Activated T-helper 1 cell treated with anti-CD3 and anti-CD28 coated beads, Interleukin-12 subunit alpha, Interleukin-12 subunit beta, Interleukin-2, Interleukin-4 antibody, amounts not matched to agents 30 ng/mL and 10 ng/mL and 1 ng/mL, durations not matched to agents 14 hours and 24 hours and 36 hours (primary cell): ENCODE data around the gene RPL41. TPM values are rescaled to one million over a fixed set of nuclear protein-coding genes. Genes with fewer than 3 reads are reported as not detected.
"Not testable (repeated sequence)": the region's sequence is repeated elsewhere in the genome, so short reads cannot be mapped to it uniquely, and the experiment has no call there.

Source experiments
- DNase-seq: peaks from one replicate; pipeline ENCODE4 v3.0.0; 2021; ENCODE audit warnings: low spot score
- H3K27ac Mint-ChIP-seq: one replicate; pipeline ENCODE4 v1.8.0; 2021; ENCODE audit warnings: mild to moderate bottlenecking, mixed read lengths
- H3K27me3 Mint-ChIP-seq: one replicate; pipeline ENCODE4 v1.8.0; 2022; ENCODE audit warnings: mild to moderate bottlenecking, moderate library complexity, mixed read lengths; ENCODE audit not compliant: insufficient read depth
- H3K36me3 Mint-ChIP-seq: one replicate; pipeline ENCODE4 v1.8.0; 2021; ENCODE audit warnings: low read depth, mixed read lengths
- H3K4me1 Mint-ChIP-seq: one replicate; pipeline ENCODE4 v1.8.0; 2021; ENCODE audit warnings: low read depth, mixed read lengths
- H3K4me3 Mint-ChIP-seq: one replicate; pipeline ENCODE4 v1.8.0; 2021; ENCODE audit warnings: mild to moderate bottlenecking, moderate library complexity, mixed read lengths
- H3K9me3 Mint-ChIP-seq: one replicate; pipeline ENCODE4 v1.8.0; 2021; ENCODE audit warnings: mixed read lengths
- intact Hi-C: fragments of 100-400 bp; cut with micrococcal nuclease; formaldehyde crosslinking; loops from one replicate; pipeline ENCODE4 v1.15.1; 2024
- total RNA-seq: library from RNA; stranded (reverse); gene quantifications from 2 replicates; pipeline ENCODE4 v1.2.3, GENCODE V29; 2022

RPL41 gene
- total RNA-seq, 1 donor from 2014 or later = 3,676 TPM

- Mint-ChIP-seq H3K9me3 (no peaks in the 10 kb centered on the region), H3K4me1 (peaks cover 48% of the 10 kb centered on the region), H3K27ac (no peak overlapping the region), H3K36me3 (peaks cover 25% of the 10 kb centered on the region), H3K27me3 (no peaks in the 10 kb centered on the region), H3K4me3 (no peak overlapping the region)
- intact Hi-C loops = loop anchor here (5.0 to 10.0 kb wide), 3 partner anchors 493 to 1393 kb away; partner anchors contain the start of genes ATP5F1B, DCTN2 and PTGES3
- DNase-seq = no peak
These were observed 37.9 kb downstream of the RPL41 start for GRCh38 chr12:56154246-56154771.

- Mint-ChIP-seq H3K27ac (no peak overlapping the region), H3K9me3 (no peaks in the 10 kb centered on the region), H3K27me3 (no peaks in the 10 kb centered on the region), H3K36me3 (peaks cover 30% of the 10 kb centered on the region), H3K4me3 (peak overlapping the region; percentile 36), H3K4me1 (peaks cover 53% of the 10 kb centered on the region)
- DNase-seq = no peak
- intact Hi-C loops = loop anchor here (5.0 to 10.0 kb wide), 3 partner anchors 492 to 1392 kb away; partner anchors contain the start of genes ATP5F1B, DCTN2 and PTGES3
These were observed 38.4 kb downstream of the RPL41 start for GRCh38 chr12:56154818-56155217.

- Mint-ChIP-seq H3K4me1 (peaks cover 54% of the 10 kb centered on the region), H3K27me3 (no peaks in the 10 kb centered on the region), H3K27ac (peak overlapping the region; percentile 52), H3K9me3 (no peaks in the 10 kb centered on the region), H3K36me3 (peaks cover 35% of the 10 kb centered on the region), H3K4me3 (peak overlapping the region; percentile 36)
- DNase-seq = no peak
- intact Hi-C loops = loop anchor here (10.0 kb wide), 1 partner anchor 529 kb away; the partner anchor contains the start of gene PTGES3
These were observed 38.9 kb downstream of the RPL41 start for GRCh38 chr12:56155256-56155845.

DNA sequence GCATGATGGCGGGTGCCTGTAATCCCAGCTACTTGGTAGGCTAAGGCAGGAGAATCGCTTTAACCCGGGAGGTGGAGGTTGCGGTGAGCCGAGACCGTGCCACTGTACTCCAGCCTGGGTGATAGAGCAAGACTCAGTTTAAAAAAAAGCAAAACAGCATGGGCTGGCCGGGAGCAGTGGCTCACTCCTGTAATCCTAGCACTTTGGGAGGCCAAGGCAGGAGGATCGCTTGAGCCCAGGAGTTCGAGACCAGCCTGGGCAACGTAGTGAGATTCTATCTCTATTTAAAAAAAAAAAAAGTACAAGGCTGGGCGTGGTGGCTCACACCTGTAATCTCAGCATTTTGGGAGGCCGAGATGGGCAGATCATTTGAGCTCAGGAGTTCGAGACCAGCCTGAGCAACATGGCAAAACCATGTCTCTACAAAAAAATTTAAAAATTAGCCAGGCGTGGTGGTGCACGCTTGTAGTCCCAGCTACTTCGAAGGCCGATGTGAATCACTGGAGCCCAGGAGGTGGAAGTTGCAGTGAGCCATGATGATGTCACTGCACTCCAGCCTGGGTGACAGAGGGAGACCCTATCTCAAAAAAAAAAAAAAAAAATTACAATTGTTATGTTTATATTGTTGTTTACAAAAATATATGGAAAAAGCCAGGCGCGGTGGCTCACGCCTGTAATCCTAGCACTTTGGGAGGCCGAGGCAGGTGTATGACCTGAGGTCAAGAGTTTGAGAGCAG, 40.2 kb downstream of the RPL41 start:
- Mint-ChIP-seq H3K4me1 (peaks cover 54% of the 10 kb centered on the region), H3K36me3 (peaks cover 46% of the 10 kb centered on the region), H3K4me3 (peak overlapping the region; percentile 97), H3K27ac (peak overlapping the region; percentile 93)
- not testable (repeated sequence) for H3K9me3 Mint-ChIP-seq, DNase-seq, H3K27me3 Mint-ChIP-seq
- intact Hi-C loops = loop anchor here (10.0 kb wide), 1 partner anchor 528 kb away; the partner anchor contains the start of gene PTGES3

DNA sequence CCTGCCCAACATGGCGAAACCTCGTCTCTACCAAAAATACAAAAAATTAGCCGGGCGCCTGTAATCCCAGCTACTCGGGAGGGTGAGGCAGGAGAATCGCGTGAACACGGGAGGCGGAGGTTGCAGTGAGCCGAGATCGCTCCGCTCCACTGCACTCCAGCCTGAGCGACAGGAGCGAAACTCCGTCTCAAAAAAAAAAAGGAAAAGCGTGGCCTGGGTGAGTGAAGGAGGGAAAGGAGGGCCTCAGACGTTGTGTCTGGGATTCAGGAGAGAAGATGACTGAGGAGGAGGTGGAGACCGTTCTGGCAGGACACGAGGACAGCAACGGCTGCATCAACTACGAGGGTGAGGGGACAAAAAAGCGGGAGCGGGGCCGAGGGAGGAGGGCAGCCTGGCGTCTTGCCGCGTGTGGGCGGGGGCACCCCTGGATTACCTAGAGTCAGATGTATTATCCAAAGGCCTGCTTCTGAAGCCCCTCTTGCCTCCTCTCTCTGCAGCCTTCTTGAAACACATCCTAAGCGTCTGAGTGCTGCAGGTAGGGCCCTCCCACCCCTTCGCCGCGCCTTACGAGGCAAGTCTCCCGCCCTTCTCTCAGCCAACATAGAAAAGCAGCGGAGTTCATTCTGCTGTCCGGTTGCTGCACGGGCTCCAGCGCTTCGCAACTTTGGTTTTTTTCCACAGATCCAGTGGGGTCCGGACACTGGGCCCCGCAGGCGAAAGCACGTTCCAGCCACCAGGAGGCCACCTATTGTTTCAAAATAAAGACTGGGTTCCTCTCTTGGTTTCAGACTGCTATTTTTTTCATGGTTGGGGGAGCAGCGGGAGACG, 41.0 kb downstream of the RPL41 start:
- H3K4me1 Mint-ChIP-seq = peaks cover 54% of the 10 kb centered on the region
- H3K4me3 Mint-ChIP-seq = peak overlapping the region; percentile 97
- intact Hi-C loops = loop anchor here (1.0 to 10.0 kb wide), 5 partner anchors 31 to 527 kb away; partner anchors contain the start of genes PTGES3, RPS26 and ZC3H10
- H3K36me3 Mint-ChIP-seq = peaks cover 53% of the 10 kb centered on the region
- peak overlapping the region; percentile 93 for H3K27ac Mint-ChIP-seq
- peak; percentile 37 for DNase-seq
- no peaks in the 10 kb centered on the region for H3K27me3 Mint-ChIP-seq
- no peaks in the 10 kb centered on the region for H3K9me3 Mint-ChIP-seq

DNA sequence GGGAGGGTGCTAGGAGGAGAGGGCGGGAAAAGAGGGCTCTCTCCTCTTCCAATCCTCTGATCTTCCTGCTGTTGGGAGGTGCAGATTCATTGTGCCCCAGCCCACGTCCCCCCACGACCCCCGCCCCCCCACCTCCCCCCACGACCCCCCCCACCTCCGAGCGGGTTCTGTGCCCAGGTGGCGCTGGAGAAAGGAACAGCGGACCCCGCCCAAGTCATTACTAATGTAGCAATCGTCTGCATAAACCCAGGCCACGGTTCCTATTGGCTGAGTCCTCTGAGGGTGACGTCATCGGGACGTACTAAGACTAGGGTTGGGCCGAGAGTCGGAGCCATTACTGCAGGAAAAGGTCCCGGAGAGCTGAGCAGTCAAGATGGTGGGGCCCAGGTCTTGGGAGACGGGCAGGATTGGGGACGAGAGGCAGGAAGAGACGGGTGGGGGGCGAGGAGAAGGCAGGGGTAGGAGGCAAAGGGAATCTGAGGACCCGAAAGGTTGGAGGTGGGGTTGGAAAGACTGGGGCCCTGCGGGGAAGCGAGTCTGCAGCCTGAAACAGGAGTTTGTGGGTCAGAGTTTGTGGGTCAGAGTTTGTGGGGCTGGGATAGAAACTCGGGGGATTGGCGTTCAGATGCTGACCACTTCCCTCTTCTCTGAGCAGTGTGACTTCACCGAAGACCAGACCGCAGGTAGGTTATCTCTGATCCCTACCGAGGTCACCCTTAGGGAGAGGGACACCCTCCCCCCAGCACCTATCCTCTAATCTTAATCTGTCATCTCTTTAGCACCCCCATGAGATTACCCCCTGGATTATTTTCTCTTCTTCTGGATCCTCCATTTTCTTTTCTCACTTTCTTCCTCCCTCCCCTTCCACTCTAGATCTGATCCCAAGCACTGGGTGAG, 41.8 kb downstream of the RPL41 start, which contains the start of gene MYL6:
Gene MYL6 (plus strand): TSS at position 331 of the 897 bp plus-strand sequence. CDS start 43 bp downstream, at position 374.
- H3K9me3 Mint-ChIP-seq = no peaks in the 10 kb centered on the region
- H3K4me3 Mint-ChIP-seq = peak within 1 kb of the TSS; percentile 97
- H3K36me3 Mint-ChIP-seq = peaks cover 57% of the 10 kb centered on the region
- intact Hi-C loops = loop anchor here (1.0 to 10.0 kb wide), 5 partner anchors 30 to 527 kb away; partner anchors contain the start of genes PTGES3, RPS26 and ZC3H10
- H3K27me3 Mint-ChIP-seq = no peaks in the 10 kb centered on the region
- H3K4me1 Mint-ChIP-seq = peaks cover 49% of the 10 kb centered on the region
- H3K27ac Mint-ChIP-seq = peak within 1 kb of the TSS; percentile 93
- DNase-seq = peak; percentile 90

GRCh38 chr12:56158926-56159461, 42.6 kb downstream of the RPL41 start:
- intact Hi-C loops = loop anchor here (1.0 to 10.0 kb wide), 5 partner anchors 29 to 526 kb away; partner anchors contain the start of genes PTGES3, RPS26 and ZC3H10
- no peak for DNase-seq
- no peaks in the 10 kb centered on the region for H3K9me3 Mint-ChIP-seq
- peak overlapping the region; percentile 93 for H3K27ac Mint-ChIP-seq
- H3K4me3 Mint-ChIP-seq = peak overlapping the region; percentile 97
- H3K27me3 Mint-ChIP-seq = no peaks in the 10 kb centered on the region
- peaks cover 64% of the 10 kb centered on the region for H3K36me3 Mint-ChIP-seq
- peaks cover 48% of the 10 kb centered on the region for H3K4me1 Mint-ChIP-seq

GRCh38 chr12:56159482-56160192, 43.2 kb downstream of the RPL41 start:
- H3K9me3 Mint-ChIP-seq = no peaks in the 10 kb centered on the region
- peaks cover 68% of the 10 kb centered on the region for H3K36me3 Mint-ChIP-seq
- no peak for DNase-seq
- H3K4me3 Mint-ChIP-seq = peak overlapping the region; percentile 97
- no peaks in the 10 kb centered on the region for H3K27me3 Mint-ChIP-seq
- intact Hi-C loops = loop anchor here (1.0 to 10.0 kb wide), 3 partner anchors 7 to 525 kb away; partner anchors contain the start of genes MYL6B, PTGES3 and RPS26
- H3K4me1 Mint-ChIP-seq = peaks cover 48% of the 10 kb centered on the region
- H3K27ac Mint-ChIP-seq = peak overlapping the region; percentile 93

GRCh38 chr12:56160193-56160763, 43.8 kb downstream of the RPL41 start:
- Mint-ChIP-seq H3K27me3 (no peaks in the 10 kb centered on the region), H3K4me1 (peaks cover 47% of the 10 kb centered on the region), H3K27ac (peak overlapping the region; percentile 86), H3K9me3 (no peaks in the 10 kb centered on the region), H3K4me3 (peak overlapping the region; percentile 97), H3K36me3 (peaks cover 63% of the 10 kb centered on the region)
- intact Hi-C loops = loop anchor here (1.0 kb wide), 1 partner anchor 8 kb away; the partner anchor contains the start of gene MYL6B
- peak; percentile 55 for DNase-seq

DNA sequence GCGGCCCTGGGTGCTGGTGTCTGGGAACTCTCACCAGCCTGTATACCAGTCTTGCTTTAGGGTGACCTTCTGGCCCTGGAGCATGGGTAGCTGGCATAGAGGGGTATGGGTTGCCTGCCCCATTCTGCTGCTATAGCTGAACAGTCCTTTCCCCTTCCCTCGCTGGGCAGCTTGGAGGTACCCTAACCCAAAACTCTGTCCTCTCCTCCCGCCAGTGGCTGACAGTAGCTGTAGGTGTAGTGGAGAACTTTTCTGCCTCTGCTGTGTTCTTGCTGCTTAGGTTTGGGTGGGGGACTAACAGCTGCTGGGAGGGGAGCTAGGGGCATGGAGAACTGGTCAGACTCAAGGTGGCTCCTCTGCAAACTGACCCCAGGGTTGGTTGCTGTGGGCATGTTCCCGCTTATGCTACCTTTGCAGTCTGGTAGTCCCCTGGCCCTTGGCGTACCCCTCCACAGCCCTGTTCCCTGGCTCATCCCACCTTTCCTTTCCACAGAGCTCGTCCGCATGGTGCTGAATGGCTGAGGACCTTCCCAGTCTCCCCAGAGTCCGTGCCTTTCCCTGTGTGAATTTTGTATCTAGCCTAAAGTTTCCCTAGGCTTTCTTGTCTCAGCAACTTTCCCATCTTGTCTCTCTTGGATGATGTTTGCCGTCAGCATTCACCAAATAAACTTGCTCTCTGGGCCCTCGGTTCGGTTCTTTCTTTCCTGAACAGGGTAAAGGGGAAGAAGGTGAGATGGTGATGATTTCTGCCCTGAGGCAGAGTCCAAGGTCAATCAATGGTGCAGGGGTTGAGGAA, 44.7 kb downstream of the RPL41 start:
- intact Hi-C loops = loop anchor here (1.0 kb wide), 1 partner anchor 9 kb away; the partner anchor contains the start of gene MYL6B

More for the DNA sequence above, 44.7 kb downstream of the RPL41 start:
- Mint-ChIP-seq H3K27ac (peak overlapping the region; percentile 86), H3K4me3 (peak overlapping the region; percentile 97), H3K9me3 (no peaks in the 10 kb centered on the region), H3K27me3 (no peaks in the 10 kb centered on the region), H3K4me1 (peaks cover 41% of the 10 kb centered on the region), H3K36me3 (peaks cover 62% of the 10 kb centered on the region)
- DNase-seq = no peak
